ENCODE data around the gene CYP46A1. TPM values are rescaled to one million over a fixed set of nuclear protein-coding genes. Genes with fewer than 3 reads are reported as not detected.
A peak's percentile ranks its signal among the peaks of the same experiment; 100 is the strongest.

Gene CYP46A1
- total RNA-seq, 4 donors from 2014 or later = 0.94 to 2.4 (median 0.95) TPM

DNA sequence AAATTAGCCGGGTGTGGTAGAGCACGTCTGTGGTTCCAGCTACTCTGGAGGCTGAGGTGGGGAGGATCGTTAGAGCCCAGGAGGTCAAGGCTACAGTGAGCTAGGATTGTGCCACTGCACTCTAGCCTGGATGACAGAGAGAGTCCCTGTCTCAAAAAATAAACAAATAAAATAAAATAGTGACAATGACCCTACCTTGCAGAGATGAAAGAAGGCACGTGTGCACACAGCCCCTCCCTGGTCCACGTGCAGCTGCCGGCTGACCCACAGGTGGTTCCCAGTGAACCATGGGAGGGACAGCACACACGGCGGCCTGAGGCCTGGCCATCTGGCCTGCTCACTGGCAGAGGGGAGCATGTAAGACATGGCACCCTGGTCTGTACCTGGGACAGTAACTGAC is 34.5 kb upstream of the CYP46A1 start:
- DNase-seq (ENCODE audit: low spot score) = no peak
- TF ChIP-seq, protein P1, sequence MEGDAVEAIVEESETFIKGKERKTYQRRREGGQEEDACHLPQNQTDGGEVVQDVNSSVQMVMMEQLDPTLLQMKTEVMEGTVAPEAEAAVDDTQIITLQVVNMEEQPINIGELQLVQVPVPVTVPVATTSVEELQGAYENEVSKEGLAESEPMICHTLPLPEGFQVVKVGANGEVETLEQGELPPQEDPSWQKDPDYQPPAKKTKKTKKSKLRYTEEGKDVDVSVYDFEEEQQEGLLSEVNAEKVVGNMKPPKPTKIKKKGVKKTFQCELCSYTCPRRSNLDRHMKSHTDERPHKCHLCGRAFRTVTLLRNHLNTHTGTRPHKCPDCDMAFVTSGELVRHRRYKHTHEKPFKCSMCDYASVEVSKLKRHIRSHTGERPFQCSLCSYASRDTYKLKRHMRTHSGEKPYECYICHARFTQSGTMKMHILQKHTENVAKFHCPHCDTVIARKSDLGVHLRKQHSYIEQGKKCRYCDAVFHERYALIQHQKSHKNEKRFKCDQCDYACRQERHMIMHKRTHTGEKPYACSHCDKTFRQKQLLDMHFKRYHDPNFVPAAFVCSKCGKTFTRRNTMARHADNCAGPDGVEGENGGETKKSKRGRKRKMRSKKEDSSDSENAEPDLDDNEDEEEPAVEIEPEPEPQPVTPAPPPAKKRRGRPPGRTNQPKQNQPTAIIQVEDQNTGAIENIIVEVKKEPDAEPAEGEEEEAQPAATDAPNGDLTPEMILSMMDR (IDR thresholded peaks at IDR 0.05) = no peak
- no peak for ATAC-seq (ENCODE audit: low FRiP score)

DNA sequence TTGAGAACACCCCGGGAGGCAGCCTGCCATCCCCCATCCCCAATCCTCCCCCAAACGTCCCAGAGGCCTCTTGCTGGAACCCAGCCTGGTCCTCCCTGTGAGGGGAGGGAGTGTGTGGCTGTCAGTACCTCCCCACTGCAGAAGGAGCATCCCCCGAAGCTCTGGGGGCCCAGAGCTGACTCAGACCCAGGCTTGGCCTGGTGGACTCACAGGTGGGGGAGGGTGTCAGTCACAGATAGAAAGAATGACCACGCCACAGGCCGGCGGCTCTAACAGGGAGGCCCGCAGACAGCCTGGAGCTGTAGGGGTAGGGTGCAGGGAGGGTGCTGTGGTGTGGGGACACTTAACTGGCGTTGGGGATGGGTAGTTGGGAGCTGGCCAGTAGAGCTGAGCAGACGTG is 33.9 kb upstream of the CYP46A1 start:
- no peak for ATAC-seq (ENCODE audit: low FRiP score)
- no peak for DNase-seq (ENCODE audit: low spot score)
- TF ChIP-seq, protein P1 (IDR thresholded peaks at IDR 0.05) = no peak

DNA sequence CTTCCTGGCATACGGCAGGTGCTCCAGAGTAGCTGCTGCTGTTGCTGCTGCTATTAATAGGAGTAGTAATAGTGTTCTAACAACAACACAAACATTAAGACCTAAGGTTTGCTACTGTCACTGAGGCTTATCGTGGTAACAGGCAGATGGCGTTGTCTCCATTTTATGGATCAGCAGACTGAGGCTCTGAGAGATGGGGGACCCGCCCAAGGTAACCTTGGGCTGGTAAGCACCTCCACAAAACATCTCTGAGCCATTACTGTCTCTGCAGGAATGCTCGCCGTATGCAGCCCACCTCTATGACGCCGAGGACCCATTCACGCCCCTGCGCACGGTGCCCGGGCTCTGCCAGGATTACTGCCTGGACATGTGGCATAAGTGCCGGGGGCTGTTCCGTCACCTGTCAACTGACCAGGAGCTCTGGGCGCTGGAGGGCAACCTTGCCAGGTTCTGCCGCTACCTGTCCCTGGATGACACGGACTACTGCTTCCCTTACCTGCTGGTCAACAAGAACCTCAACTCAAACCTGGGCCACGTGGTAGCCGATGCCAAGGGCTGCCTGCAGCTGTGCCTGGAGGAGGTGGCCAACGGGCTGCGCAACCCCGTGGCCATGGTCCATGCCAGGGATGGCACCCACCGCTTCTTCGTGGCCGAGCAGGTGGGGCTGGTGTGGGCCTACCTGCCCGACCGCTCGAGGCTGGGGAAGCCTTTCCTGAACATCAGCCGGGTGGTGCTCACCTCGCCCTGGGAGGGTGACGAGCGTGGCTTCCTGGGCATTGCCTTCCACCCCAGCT is 31.9 kb upstream of the CYP46A1 start:
- ATAC-seq (ENCODE audit: low FRiP score) (no peak), DNase-seq (ENCODE audit: low spot score) (no peak)
- TF ChIP-seq, protein P1 (IDR thresholded peaks at IDR 0.05) = no peak

DNA sequence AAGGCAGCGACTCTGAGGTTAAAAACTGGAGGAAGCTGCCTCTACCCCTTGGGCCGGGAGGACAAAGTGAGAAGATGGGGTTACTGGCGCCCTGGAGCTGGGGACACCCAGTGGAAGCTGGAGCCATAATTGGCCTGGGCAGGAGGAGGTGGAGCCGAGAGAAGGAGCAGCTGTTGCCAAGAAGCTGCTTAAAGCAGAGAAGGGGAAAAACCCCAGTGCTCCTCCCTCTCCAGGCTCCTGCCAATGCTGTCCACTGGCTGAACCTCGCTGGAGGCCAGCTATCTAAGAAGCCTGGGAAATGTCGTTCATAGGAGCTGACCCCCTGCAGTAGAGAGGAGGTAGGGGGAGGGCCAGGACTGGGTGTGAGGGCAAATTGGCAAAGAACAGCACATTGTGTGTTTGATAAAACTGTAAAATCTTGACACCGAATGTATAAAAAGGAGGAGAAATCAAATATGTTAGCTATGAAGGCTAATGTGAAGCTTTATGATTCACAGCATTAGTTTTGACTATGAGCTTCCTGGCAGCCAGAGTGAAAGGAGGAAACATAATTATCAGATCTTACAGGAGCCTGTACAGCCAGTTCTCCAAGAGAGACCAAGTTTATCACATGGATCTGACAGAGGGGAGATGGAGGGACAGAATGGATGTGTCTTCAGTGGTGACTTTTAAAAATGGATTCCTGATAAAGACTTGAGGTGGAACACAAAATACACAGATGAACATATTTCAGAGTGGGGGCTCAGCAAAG is 29.7 kb upstream of the CYP46A1 start:
- TF ChIP-seq, protein P1 (IDR thresholded peaks at IDR 0.05) = no peak
- ATAC-seq (ENCODE audit: low FRiP score) = peak; percentile 67
- no peak for DNase-seq (ENCODE audit: low spot score)

DNA sequence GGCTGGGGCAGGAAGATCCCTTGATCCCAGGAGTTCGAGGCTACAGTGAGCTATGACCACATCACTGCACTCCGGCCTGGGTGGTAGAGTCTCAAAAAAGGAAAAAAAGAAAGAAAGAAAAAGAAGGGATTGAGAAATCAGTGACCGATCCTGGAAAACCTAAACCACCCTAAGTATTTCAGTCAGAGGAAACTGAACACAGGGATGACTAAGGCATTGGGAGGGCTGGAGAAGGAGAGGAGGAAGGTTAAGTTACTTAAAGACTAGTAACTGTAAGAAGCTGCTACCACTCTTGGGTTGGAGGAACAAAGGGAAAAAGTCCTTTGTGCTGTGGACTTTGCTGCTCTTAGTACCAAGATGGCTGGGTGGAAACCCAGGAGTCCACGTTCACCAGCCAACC is 28.6 kb upstream of the CYP46A1 start:
- no peak for DNase-seq (ENCODE audit: low spot score)
- TF ChIP-seq, protein P1 (IDR thresholded peaks at IDR 0.05) = no peak
- ATAC-seq (ENCODE audit: low FRiP score) = no peak

DNA sequence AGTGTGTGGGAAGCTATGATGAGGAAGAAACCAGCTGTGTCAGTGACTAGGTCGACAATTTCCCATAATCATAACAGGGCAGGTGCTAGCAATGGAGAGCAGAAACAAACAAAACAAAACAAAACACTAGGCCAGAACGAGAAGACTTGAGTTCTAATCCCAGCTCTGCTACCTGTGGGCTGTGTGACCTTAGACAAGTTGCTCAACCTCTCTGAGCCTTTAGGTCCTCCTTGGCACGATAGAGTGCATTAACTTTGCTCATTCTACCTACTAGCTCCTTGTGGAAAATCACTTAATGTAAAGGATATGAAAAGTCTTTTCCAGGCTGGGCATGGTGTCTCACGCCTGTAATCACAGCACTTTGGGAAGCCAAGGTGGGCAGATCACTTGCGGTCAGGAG is 27.9 kb upstream of the CYP46A1 start:
- DNase-seq (ENCODE audit: low spot score) (no peak), ATAC-seq (ENCODE audit: low FRiP score) (no peak)
- TF ChIP-seq, protein P1 (IDR thresholded peaks at IDR 0.05) = no peak

All from omental fat pad (tissue), 4 donors.